HG03095 (cell line): ENCODE measurements around the gene STAT6.
"Not testable (repeated sequence)": the region's sequence is repeated elsewhere in the genome, so short reads cannot be mapped to it uniquely, and the experiment has no call there.

Experiments
- ATAC-seq: cut with Tn5 transposase; IDR thresholded peaks from one replicate; pipeline ENCODE4 v1.9.1; 2021; ENCODE audit warnings: moderate library complexity; ENCODE audit not compliant: unreplicated experiment

The STAT6 gene

GRCh38 chr12:57090490-57090889 is 20.7 kb downstream of the STAT6 start:
- ATAC-seq, result no peak

- ATAC-seq, result no peak
Observed at GRCh38 chr12:57089271-57090245, 21.6 kb downstream of the STAT6 start.

GRCh38 chr12:57088354-57089270 is 22.6 kb downstream of the STAT6 start, which contains the start of gene NAB2:
Gene NAB2, plus strand, starts transcription at chr12:57089114. Its CDS starts 158 bp downstream, at chr12:57089272.
- peak; percentile 39 for ATAC-seq

- peak; percentile 32 for ATAC-seq
Observed at GRCh38 chr12:57087691-57088353, 23.3 kb downstream of the STAT6 start.

- peak; percentile 33 for ATAC-seq
Observed at GRCh38 chr12:57087010-57087690, 24.0 kb downstream of the STAT6 start.

- no peak for ATAC-seq
Observed at GRCh38 chr12:57086493-57087009, 24.6 kb downstream of the STAT6 start.

GRCh38 chr12:57085999-57086492 is 25.1 kb downstream of the STAT6 start:
- ATAC-seq, result no peak

GRCh38 chr12:57080855-57081254 is 30.3 kb downstream of the STAT6 start:
- ATAC-seq, result no peak

- ATAC-seq, result no peak
Observed at GRCh38 chr12:57079821-57080220, 31.3 kb downstream of the STAT6 start.

GRCh38 chr12:57078519-57079404 is 32.4 kb downstream of the STAT6 start, which contains the start of gene NEMP1:
Gene NEMP1, minus strand, starts transcription at chr12:57078791. Its CDS starts 46 bp downstream, at chr12:57078745.
- peak; percentile 98 for ATAC-seq

- not testable (repeated sequence) for ATAC-seq
Observed at GRCh38 chr12:57073566-57074450, 37.4 kb downstream of the STAT6 start.

- ATAC-seq, result no peak
Observed at GRCh38 chr12:57072661-57073060, 38.5 kb downstream of the STAT6 start.

- ATAC-seq, result peak; percentile 73
Observed at GRCh38 chr12:57069523-57069922, 41.6 kb downstream of the STAT6 start.

- no peak for ATAC-seq
Observed at GRCh38 chr12:57066245-57066644, 44.9 kb downstream of the STAT6 start.

GRCh38 chr12:57063991-57064685 is 47.0 kb downstream of the STAT6 start:
- ATAC-seq, result peak; percentile 82

- no peak for ATAC-seq
Observed at GRCh38 chr12:57058454-57058853, 52.7 kb downstream of the STAT6 start.
